ENCODE data around the gene RB1. TPM values are rescaled to one million over a fixed set of nuclear protein-coding genes. Genes with fewer than 3 reads are reported as not detected.

Gene RB1
- 10 to 100 TPM; 41.8 to 42.2 TPM for total RNA-seq

DNA sequence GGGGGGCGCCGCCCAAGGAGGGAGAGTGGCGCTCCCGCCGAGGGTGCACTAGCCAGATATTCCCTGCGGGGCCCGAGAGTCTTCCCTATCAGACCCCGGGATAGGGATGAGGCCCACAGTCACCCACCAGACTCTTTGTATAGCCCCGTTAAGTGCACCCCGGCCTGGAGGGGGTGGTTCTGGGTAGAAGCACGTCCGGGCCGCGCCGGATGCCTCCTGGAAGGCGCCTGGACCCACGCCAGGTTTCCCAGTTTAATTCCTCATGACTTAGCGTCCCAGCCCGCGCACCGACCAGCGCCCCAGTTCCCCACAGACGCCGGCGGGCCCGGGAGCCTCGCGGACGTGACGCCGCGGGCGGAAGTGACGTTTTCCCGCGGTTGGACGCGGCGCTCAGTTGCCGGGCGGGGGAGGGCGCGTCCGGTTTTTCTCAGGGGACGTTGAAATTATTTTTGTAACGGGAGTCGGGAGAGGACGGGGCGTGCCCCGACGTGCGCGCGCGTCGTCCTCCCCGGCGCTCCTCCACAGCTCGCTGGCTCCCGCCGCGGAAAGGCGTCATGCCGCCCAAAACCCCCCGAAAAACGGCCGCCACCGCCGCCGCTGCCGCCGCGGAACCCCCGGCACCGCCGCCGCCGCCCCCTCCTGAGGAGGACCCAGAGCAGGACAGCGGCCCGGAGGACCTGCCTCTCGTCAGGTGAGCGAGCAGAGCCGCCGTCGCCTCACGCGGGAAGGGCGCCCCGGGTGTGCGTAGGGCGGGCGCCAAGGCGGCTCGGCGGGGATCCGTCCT, at the start of gene RB1:
Gene RB1, plus strand, starts transcription at position 393 of the 784 bp plus-strand sequence. Its CDS starts 162 bp downstream, at position 555.

DNA sequence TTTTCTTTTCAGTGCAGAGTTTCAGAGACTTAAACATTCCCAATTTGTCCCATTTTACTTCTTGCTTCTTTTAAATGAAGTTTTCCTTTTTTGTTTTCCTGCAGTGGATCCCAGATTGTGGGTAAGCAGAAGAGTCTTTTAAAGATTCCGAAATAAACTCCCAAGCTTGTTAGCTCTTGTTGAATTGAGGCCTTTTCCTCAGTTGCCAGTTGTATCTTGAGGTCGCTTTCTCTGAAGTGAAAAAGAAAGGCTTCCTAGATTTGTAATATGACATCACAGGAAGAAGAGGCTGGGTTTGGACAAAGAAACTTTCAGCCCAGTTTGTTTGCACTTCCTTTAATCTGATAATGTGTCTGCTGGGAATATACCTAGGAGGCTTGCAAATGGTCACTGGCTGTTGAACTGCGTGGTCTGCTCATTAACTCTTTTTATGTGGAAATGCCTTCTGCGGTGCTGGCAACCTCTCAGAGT, 109.4 kb downstream of the RB1 start, which contains the start of gene LPAR6:
Gene LPAR6, minus strand, starts transcription at position 233 of the 471 bp plus-strand sequence. CDS start 690 bp downstream, outside the sequence.

Other genes with a start within 250 kb of the RB1 start
- 10 to 100 TPM; 60.4 to 60.9 TPM for gene MED4, start 208.6 kb upstream of the RB1 start, total RNA-seq
- gene ITM2B, start 70.5 kb upstream of the RB1 start, total RNA-seq, result 100 to 1,000 TPM; 296 to 297 TPM
- gene LPAR6, start 109.4 kb downstream of the RB1 start, total RNA-seq, result 10 to 100 TPM; 92.1 to 94.7 TPM
- 10 to 100 TPM; 19.7 to 20.6 TPM for gene RCBTB2, start 229.3 kb downstream of the RB1 start, total RNA-seq